ENCODE data around the gene IL21R.
"Not testable (repeated sequence)": the region's sequence is repeated elsewhere in the genome, so short reads cannot be mapped to it uniquely, and the experiment has no call there.

Gene IL21R

GRCh38 chr16:27450196-27450549 is 48.2 kb downstream of the IL21R start:
- Histone ChIP-seq H3K9me3 (no peaks in the 10 kb centered on the region), H3K4me1 (ENCODE audit: control insufficient read depth in 1 of 2, insufficient read depth in 1 of 2, low read depth in 1 of 2, low read length in 1 of 2) (no peaks in the 10 kb centered on the region), H3K27me3 (peaks cover 60% of the 10 kb centered on the region), H3K36me3 (no peaks in the 10 kb centered on the region), H3K27ac (no peak overlapping the region), H3K4me3 (ENCODE audit: low read depth in 1 of 2, low read length in 1 of 2) (no peak overlapping the region)
- no peak for TF ChIP-seq CTCF (IDR thresholded peaks at IDR 0.05)

- Histone ChIP-seq H3K4me1 (ENCODE audit: control insufficient read depth in 1 of 2, insufficient read depth in 1 of 2, low read depth in 1 of 2, low read length in 1 of 2) (no peaks in the 10 kb centered on the region), H3K4me3 (ENCODE audit: low read depth in 1 of 2, low read length in 1 of 2) (no peak overlapping the region), H3K36me3 (no peaks in the 10 kb centered on the region), H3K9me3 (no peaks in the 10 kb centered on the region), H3K27me3 (peaks cover 60% of the 10 kb centered on the region), H3K27ac (no peak overlapping the region)
- TF ChIP-seq CTCF (IDR thresholded peaks at IDR 0.05), result no peak
Observed at GRCh38 chr16:27452569-27453493, 50.9 kb downstream of the IL21R start.

- no peak overlapping the region for H3K4me3 ChIP-seq (ENCODE audit: low read depth in 1 of 2, low read length in 1 of 2)
- H3K27me3 ChIP-seq, result peaks cover 55% of the 10 kb centered on the region
- TF ChIP-seq CTCF (IDR thresholded peaks at IDR 0.05), result no peak
- H3K36me3 ChIP-seq, result no peaks in the 10 kb centered on the region
- H3K9me3 ChIP-seq, result no peaks in the 10 kb centered on the region
- H3K27ac ChIP-seq, result no peak overlapping the region
- no peaks in the 10 kb centered on the region for H3K4me1 ChIP-seq (ENCODE audit: control insufficient read depth in 1 of 2, insufficient read depth in 1 of 2, low read depth in 1 of 2, low read length in 1 of 2)
Observed at GRCh38 chr16:27453494-27453825, 51.5 kb downstream of the IL21R start.

GRCh38 chr16:27455700-27456099 is 53.7 kb downstream of the IL21R start:
- peaks cover 20% of the 10 kb centered on the region for H3K36me3 ChIP-seq
- H3K4me3 ChIP-seq (ENCODE audit: low read depth in 1 of 2, low read length in 1 of 2), result no peak overlapping the region
- H3K9me3 ChIP-seq, result no peaks in the 10 kb centered on the region
- no peak overlapping the region for H3K27ac ChIP-seq
- H3K4me1 ChIP-seq (ENCODE audit: control insufficient read depth in 1 of 2, insufficient read depth in 1 of 2, low read depth in 1 of 2, low read length in 1 of 2), result no peaks in the 10 kb centered on the region
- H3K27me3 ChIP-seq, result peaks cover 32% of the 10 kb centered on the region
- no peak for TF ChIP-seq CTCF (IDR thresholded peaks at IDR 0.05)

GRCh38 chr16:27457605-27457900 is 55.6 kb downstream of the IL21R start:
- H3K4me1 ChIP-seq (ENCODE audit: control insufficient read depth in 1 of 2, insufficient read depth in 1 of 2, low read depth in 1 of 2, low read length in 1 of 2); H3K4me3 ChIP-seq (ENCODE audit: low read depth in 1 of 2, low read length in 1 of 2); H3K27ac ChIP-seq; H3K9me3 ChIP-seq: not testable (repeated sequence)
- Histone ChIP-seq H3K36me3 (peaks cover 38% of the 10 kb centered on the region), H3K27me3 (peaks cover 17% of the 10 kb centered on the region)

- Histone ChIP-seq H3K9me3 (no peaks in the 10 kb centered on the region), H3K4me1 (ENCODE audit: control insufficient read depth in 1 of 2, insufficient read depth in 1 of 2, low read depth in 1 of 2, low read length in 1 of 2) (no peaks in the 10 kb centered on the region), H3K4me3 (ENCODE audit: low read depth in 1 of 2, low read length in 1 of 2) (no peak overlapping the region), H3K27ac (no peak overlapping the region), H3K36me3 (peaks cover 46% of the 10 kb centered on the region), H3K27me3 (peaks cover 11% of the 10 kb centered on the region)
- TF ChIP-seq CTCF (IDR thresholded peaks at IDR 0.05), result no peak
Observed at GRCh38 chr16:27458258-27458657, 56.3 kb downstream of the IL21R start.

Data from neutrophil (primary cell).